Kidney epithelial cell (primary cell): Measurements from ENCODE around the gene SEMA6B. TPM values are rescaled to one million over a fixed set of nuclear protein-coding genes. Genes with fewer than 3 reads are reported as not detected.
"Not testable (repeated sequence)": the region's sequence is repeated elsewhere in the genome, so short reads cannot be mapped to it uniquely, and the experiment has no call there.

Experiments used
- DNase-seq: peaks from one replicate; pipeline ENCODE4 v3.0.0-alpha.2; 2010; ENCODE audit warnings: low read depth
- H3K27me3 ChIP-seq: 2 replicates; pipeline ENCODE4 v1.6.0; 2011; ENCODE audit warnings: low read length; ENCODE audit not compliant: control insufficient read depth, insufficient read depth
- H3K36me3 ChIP-seq: 2 replicates; pipeline ENCODE4 v1.5.1; 2011; ENCODE audit warnings: low read length; ENCODE audit not compliant: control insufficient read depth, insufficient read depth
- H3K4me3 ChIP-seq: 2 replicates; pipeline ENCODE4 v1.5.1; 2011; ENCODE audit warnings: low read depth, mild to moderate bottlenecking, control low read depth, low read length
- total RNA-seq: library from RNA; depleted of rRNA; stranded (reverse); fragments of >200 nt; gene quantifications from 2 replicates; pipeline ENCODE4 v1.2.3, GENCODE V29; 2015
- TF ChIP-seq, protein P1 (sequence below): IDR thresholded peaks from 2 replicates; pipeline ENCODE4 v1.5.1; 2011; ENCODE audit warnings: mild to moderate bottlenecking, moderate library complexity, low read length, control low read depth, inconsistent platforms; ENCODE audit not compliant: insufficient read depth, poor library complexity, severe bottlenecking

Gene SEMA6B
- total RNA-seq, 1 donor from 2014 or later = 0.13 TPM

GRCh38 chr19:4597278-4597974 is 37.9 kb upstream of the SEMA6B start:
- peaks cover 25% of the 10 kb centered on the region for H3K27me3 ChIP-seq
- no peak for DNase-seq
- TF ChIP-seq, protein P1, sequence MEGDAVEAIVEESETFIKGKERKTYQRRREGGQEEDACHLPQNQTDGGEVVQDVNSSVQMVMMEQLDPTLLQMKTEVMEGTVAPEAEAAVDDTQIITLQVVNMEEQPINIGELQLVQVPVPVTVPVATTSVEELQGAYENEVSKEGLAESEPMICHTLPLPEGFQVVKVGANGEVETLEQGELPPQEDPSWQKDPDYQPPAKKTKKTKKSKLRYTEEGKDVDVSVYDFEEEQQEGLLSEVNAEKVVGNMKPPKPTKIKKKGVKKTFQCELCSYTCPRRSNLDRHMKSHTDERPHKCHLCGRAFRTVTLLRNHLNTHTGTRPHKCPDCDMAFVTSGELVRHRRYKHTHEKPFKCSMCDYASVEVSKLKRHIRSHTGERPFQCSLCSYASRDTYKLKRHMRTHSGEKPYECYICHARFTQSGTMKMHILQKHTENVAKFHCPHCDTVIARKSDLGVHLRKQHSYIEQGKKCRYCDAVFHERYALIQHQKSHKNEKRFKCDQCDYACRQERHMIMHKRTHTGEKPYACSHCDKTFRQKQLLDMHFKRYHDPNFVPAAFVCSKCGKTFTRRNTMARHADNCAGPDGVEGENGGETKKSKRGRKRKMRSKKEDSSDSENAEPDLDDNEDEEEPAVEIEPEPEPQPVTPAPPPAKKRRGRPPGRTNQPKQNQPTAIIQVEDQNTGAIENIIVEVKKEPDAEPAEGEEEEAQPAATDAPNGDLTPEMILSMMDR = no peak
- H3K4me3 ChIP-seq = no peak overlapping the region
- no peaks in the 10 kb centered on the region for H3K36me3 ChIP-seq

DNA sequence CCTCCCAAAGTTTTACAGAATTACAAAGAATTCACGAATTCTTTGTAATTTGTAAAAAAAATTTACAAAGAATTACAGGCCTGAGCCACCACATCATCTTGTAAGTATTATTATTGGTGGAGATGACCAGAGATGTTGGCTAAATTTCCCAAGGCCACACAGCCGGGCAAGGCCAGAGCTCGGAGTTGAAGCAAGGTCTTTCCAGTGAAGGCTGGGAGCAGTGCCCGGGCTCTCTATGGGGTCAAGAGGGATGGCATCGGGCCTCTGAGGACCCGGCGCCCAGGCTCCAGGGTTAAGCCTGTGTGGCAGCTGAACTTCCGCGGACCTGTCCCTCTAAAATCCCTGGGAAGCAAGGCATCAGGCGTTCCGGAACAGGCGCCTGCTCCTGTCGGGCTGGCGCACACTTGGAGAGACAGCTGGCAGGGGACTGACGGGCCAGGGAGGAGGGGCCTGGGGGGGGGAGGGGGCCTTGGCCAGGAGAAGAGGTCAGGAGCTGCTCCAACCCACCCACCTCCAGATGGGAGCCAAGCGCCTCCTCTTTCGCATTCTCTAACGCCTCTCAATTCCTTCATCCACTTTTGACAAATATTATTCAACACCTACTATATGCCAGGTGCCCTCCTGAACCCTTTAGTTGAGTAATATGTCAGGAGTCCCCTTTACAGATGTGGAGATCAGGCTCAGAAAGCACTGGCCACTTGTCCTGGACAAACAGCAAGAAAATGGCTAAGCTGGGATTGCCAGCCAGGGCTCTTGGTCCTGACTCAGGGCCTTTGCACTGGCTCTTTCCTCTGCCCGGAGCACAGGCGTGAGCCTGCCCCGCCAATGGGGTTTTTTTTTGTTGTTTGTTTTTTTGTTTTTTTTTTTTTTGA is 36.8 kb upstream of the SEMA6B start:
- DNase-seq = no peak
- TF ChIP-seq, protein P1 = no peak

GRCh38 chr19:4595158-4595557 is 35.7 kb upstream of the SEMA6B start:
- DNase-seq, H3K36me3 ChIP-seq, H3K4me3 ChIP-seq: not testable (repeated sequence)
- H3K27me3 ChIP-seq = peaks cover 25% of the 10 kb centered on the region

More for the DNA sequence above, 36.8 kb upstream of the SEMA6B start:
- H3K36me3 ChIP-seq = no peaks in the 10 kb centered on the region
- peaks cover 25% of the 10 kb centered on the region for H3K27me3 ChIP-seq
- no peak overlapping the region for H3K4me3 ChIP-seq

DNA sequence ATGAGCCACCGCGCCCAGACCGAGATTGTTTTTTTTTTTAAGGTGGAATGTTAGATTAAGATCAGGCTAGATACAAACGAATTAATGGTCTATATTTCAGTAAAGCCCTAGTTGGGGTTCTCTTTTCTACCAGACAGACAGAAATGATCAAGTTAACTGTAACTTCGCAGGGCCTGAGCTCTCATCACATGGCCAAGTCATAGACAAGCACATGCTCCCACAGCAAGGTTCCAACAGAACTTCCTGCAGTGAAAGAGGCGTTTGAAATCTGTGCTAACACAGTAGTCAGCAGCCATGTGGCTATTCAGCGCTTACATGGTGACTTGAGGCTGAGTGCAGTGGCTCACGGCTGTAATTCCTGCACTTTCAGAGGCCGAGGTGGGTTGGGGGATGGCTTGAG is 34.7 kb upstream of the SEMA6B start:
- TF ChIP-seq, protein P1 = no peak
- DNase-seq = no peak
- Histone ChIP-seq H3K36me3 (no peaks in the 10 kb centered on the region), H3K27me3 (peaks cover 21% of the 10 kb centered on the region), H3K4me3 (no peak overlapping the region)

DNA sequence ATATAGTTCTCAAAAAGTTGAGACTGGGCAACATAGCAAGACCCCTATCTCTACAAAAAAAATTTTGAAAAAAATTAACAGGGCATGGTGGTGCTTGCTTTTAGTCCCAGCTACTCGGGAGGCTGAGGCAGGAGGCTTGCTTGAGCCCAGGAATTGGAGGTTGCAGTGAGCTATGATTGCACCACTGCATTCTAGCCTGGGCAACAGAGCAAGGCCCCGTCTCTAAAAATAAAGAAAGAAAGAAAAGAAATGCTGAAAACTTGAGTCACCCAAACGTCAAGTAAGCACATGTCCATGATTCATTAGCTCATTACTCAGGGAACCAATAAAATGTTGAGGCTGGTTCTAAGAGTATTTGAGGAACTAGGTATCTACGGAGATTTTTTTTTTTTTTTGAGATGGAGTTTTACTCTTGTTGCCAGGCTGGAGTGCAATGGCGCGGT is 33.9 kb upstream of the SEMA6B start:
- no peak overlapping the region for H3K4me3 ChIP-seq
- peak; percentile 34 for DNase-seq
- H3K27me3 ChIP-seq = peaks cover 16% of the 10 kb centered on the region
- H3K36me3 ChIP-seq = no peaks in the 10 kb centered on the region
- TF ChIP-seq, protein P1 = no peak

DNA sequence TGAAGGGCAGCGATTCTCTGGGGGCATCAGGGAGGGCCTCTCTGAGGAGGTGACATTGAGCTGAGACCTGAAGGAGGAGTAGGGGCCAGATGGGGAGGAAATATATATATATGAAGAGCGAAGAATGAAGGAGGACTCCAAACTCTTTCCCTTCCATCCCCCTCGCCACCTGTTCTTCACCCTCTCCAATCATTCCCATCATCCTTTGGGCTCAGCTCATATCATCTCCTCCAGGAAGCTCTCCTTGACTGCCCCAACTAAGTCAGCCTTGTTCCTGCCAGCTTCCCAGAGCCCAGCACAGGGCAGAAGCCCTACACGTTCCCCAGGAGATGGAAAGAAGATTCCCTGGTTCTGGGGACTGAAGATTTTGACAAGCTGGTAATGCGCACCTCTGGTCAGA is 33.0 kb upstream of the SEMA6B start:
- TF ChIP-seq, protein P1 = no peak
- DNase-seq = no peak
- H3K4me3 ChIP-seq = no peak overlapping the region
- H3K27me3 ChIP-seq = peaks cover 12% of the 10 kb centered on the region
- H3K36me3 ChIP-seq = no peaks in the 10 kb centered on the region
